Sigmoid colon (tissue), 7 donors: ENCODE results near the gene HERPUD2. TPM values are rescaled to one million over a fixed set of nuclear protein-coding genes. Genes with fewer than 3 reads are reported as not detected.

ENCODE experiments used
- polyA plus RNA-seq, 3 donors: library from polyadenylated mRNA; stranded (reverse); fragments of 200-250 nt; gene quantifications; one replicate each; pipeline ENCODE4 v1.2.3, GENCODE V29; 2013
- total RNA-seq, 4 donors: library from RNA; depleted of rRNA; stranded (reverse); fragments of >200 nt; gene quantifications; one replicate each; pipeline ENCODE4 v1.1.0, GENCODE V29; 2016
- donor health status: healthy with polysubstance abuse.
- donor health status: Bipolar disorder and iron deficiency.
- donor health status: healthy.

HERPUD2 gene
- total and polyA plus RNA-seq, 7 donors = 8.8 to 40.7 (median 21.7) TPM

Other genes with a start within 250 kb of the HERPUD2 start
- 100 to 1,000 TPM; 256 to 330 (median 275) TPM for gene SEPTIN7, start 105.9 kb upstream of the HERPUD2 start, total RNA-seq
- gene SEPTIN7, start 105.9 kb upstream of the HERPUD2 start, polyA plus RNA-seq = 100 to 1,000 TPM; 112 to 134 (median 132) TPM